ENCODE measurements around the gene GALNT17. TPM values are rescaled to one million over a fixed set of nuclear protein-coding genes. Genes with fewer than 3 reads are reported as not detected.
"Not testable (repeated sequence)": the region's sequence is repeated elsewhere in the genome, so short reads cannot be mapped to it uniquely, and the experiment has no call there.

The GALNT17 gene
- polyA plus RNA-seq, 1 donor: 3.1 TPM

- DNase-seq: no peak
These were observed 505.6 kb downstream of the GALNT17 start for GRCh38 chr7:71637578-71637977.

DNA sequence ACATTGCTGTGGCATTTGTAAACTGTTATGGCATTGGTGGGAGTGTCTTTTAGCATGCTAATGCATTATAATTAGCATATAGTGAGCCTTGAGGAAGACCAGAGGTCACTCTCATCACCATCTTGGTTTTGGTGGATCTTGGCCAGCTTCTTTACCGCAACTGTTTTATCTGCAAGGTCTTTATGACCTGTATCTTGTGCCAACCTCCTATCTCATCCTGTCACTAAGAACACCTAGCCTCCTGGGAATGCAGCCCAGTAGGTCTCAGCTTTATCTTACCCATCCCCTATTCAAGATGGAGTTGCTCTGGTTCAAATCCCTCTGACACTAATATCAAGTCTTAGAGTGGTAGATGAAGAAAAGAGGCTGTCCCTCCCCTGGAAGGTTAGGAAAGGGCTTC is 506.2 kb downstream of the GALNT17 start:
- DNase-seq: no peak

DNA sequence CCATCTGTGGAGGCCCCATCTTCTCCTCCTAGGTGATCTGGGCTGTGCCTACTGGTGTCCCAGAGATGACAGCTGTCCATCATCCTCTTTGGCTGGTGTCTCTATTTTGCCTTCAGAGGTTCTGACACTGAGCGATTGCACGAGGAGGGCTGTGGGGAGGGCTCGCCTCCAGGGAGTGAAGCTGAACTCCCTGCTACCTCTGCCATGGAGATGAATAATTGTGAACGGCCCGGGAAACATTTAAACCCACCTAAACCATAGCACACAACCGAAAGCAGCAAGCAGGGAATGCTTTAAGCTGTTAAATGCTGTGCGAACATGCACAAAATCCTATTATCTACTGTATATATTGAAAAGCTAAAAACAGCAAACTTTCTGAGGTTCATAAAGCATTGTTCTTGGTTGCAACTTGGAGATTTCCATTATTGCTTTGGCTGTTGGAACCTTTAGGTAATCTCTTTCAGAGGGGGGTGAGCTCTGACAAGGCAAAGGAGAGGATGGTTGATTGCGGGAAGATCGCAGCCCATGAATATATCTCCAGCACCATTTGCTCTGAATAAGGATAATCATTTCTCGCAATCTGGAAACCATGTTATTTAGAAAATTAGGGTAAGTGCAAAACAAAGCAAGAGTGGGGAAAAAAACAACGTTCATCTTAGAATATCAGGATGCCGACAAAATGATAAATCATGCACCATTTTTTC is 507.6 kb downstream of the GALNT17 start:
- no peak for DNase-seq

- DNase-seq: not testable (repeated sequence)
These were observed 511.1 kb downstream of the GALNT17 start for GRCh38 chr7:71643031-71643430.

DNA sequence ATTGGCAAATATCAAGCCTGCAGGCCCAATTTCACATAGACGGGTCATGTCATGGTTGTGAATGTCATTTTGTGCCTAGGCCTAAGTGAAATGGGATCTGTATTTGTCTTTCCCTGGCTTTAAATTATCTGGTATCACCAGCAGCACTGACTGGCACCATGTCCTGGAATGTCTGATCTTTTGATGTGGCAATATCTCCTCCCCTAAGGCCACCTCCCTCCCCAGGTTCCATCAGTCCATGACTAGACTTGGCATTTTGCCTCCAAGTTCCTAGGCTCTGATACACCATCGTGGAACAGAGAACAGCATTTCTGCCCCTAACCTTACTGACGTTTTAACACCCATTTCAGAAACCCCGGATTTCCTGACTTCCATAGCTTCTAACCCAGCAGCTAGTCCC is 513.9 kb downstream of the GALNT17 start:
- no peak for DNase-seq

DNA sequence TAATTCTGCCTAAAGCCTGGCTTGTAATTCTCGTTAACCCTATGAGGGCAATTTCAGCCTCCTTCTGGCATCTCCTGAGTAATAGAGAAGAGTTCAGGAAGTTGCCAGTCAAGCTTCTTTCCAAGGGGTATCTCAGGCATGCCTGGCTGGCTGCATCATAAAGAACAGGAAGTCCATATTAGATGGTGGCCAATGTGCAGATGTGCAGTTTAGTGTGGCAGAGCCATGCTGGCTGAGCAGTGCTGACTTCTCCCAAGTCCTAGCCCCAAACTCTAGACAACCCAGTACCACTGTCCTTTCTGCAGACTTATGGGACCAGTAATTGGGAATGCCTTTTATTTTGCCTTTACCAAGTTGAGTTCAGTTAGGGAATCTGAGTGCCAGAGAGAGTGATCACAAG is 517.9 kb downstream of the GALNT17 start:
- DNase-seq: no peak

- no peak for DNase-seq
These were observed 518.9 kb downstream of the GALNT17 start for GRCh38 chr7:71650653-71651337.

- DNase-seq: no peak
These were observed 520.6 kb downstream of the GALNT17 start for GRCh38 chr7:71652510-71652909.

- no peak for DNase-seq
These were observed 525.4 kb downstream of the GALNT17 start for GRCh38 chr7:71657386-71657785.

- no peak for DNase-seq
These were observed 527.7 kb downstream of the GALNT17 start for GRCh38 chr7:71659622-71660021.

DNA sequence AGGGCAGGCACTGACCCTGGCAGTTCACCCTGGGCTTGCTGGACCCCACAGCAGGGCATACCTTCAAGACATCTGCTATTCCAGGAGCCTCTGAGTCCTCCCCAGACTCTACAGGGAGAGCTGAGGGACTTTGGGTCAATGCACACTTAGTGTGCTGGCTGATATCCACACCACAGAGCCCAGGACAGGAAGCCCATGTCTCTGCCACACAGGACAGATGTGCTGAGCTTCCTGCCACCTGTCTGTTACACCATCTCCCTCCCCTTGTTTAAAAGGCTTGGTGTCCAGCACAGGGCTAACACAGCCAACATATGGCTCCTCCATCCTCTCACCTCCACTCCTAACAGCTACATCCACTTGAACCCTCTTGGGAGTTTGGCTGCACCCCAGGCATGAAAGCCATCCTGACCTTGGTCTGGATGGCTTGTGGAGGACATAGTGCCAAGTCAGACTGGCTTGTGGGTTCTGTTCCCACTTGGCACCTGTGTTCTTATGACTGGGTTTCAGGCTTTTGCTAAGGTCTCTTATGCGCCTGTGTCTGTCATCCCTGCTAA is 529.8 kb downstream of the GALNT17 start:
- DNase-seq: no peak

- DNase-seq: no peak
These were observed 533.8 kb downstream of the GALNT17 start for GRCh38 chr7:71665716-71666115.

- DNase-seq: no peak
These were observed 536.6 kb downstream of the GALNT17 start for GRCh38 chr7:71668572-71668971.

- no peak for DNase-seq
These were observed 547.5 kb downstream of the GALNT17 start for GRCh38 chr7:71679480-71679879.

DNA sequence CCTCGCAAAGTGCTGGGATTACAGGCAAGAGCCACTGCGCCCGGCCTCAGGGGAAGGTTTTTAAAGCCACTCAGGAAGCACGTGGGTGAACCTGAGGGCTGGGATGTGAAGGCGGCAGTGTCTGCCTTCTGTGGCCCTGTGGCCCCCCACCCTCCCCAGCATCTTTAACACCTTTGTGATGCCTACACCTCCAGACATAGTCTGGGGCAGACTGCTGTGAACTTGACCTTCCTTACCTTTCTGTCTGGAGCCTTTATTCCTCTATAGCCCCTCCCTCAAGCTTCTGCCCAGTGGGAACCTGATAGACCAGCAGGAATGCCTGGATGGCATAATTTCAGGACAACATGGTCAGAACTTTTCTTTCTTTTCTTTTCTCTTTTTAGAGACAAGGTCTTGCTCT is 550.2 kb downstream of the GALNT17 start:
- DNase-seq: no peak

- DNase-seq: peak; percentile 84
These were observed 551.2 kb downstream of the GALNT17 start for GRCh38 chr7:71682841-71683781.

- no peak for DNase-seq
These were observed 555.3 kb downstream of the GALNT17 start for GRCh38 chr7:71687286-71687685.

GRCh38 chr7:71687831-71688599 is 556.1 kb downstream of the GALNT17 start:
- DNase-seq: no peak

DNA sequence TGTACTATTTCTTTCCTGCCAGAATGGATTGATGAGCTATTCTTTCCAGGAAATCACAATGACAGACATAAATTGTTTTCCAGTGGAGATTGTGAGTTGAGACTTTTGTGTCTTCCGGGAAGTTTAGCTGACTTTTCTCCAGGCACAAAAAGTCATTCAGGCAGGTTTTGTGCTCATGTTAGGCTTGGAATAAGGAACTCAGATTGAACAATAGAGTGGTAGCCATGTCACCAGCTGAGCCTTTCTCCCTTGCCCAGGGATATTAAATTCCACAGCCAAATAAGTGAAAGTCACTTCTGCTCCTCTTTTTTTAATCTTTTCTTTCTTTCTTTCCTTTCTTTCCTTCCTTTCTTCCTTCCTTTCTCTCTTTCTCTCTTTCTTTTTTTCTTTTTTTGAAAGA is 559.6 kb downstream of the GALNT17 start:
- no peak for DNase-seq

DNA sequence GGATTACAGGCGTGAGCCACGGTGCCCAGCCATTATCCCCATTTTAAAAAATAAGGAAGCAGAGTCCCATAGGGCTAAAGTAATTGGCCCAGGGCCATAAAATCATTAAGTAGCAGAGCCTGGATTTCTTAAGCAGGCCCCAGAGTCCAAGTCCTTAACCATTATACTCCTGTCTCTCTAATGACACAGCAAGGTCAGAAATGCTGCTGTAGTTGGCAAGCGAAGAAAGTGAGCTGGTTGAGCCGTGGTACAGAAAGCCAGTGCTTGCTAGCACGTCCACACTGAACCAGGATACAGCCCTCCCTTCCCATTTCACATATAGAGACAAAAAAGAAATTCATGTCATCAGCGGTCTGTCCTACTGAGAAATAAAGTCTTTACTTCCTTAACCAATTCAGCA is 562.7 kb downstream of the GALNT17 start:
- no peak for DNase-seq

DNA sequence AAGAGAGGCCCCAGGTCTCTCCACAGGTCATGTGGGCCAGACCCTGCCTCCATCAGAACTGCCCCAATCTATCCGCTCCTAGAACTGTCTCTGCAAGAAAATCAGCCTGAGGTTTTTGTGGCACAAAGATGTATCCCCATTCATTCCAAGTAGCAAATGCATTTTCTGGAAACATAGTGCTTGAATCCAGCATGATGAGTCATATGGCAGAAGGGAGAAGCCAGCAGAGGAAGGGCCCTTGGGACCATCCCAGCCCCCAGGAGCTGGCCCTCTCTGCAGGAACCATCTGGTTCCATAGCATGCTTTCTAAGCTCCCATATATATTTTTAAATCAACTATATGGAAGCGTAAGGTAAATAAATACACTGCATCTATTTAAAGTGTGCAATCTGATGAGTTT is 563.2 kb downstream of the GALNT17 start:
- no peak for DNase-seq

DNA sequence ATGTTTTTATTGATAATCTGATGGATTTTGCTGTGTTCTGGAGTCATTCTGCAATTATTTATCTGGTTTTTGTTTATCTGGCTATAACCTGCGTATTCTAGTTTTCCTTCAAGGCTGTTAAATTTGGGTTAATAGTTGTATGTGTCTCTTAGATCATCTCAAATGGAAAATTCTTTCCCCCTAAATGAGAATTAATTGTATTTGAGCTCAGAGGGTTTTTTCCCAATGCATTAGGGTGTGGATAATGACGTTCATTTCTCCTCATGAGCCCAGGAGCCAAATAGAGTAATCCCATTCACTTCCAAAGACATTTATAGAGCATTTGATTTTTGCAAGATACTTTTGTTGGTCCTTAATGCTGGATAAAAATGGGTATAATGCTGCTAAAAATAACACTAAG is 564.6 kb downstream of the GALNT17 start:
- no peak for DNase-seq

Data from left kidney (tissue), 2 donors.